Measurements from ENCODE around the gene B3GALT6. TPM values are rescaled to one million over a fixed set of nuclear protein-coding genes. Genes with fewer than 3 reads are reported as not detected.

B3GALT6 gene
- polyA plus RNA-seq, 3 donors: 22.3 to 27.1 (median 25.0) TPM

- no peak for DNase-seq
Measured at GRCh38 chr1:1275836-1276235, 43.8 kb downstream of the B3GALT6 start.

- no peak for DNase-seq
Measured at GRCh38 chr1:1278620-1279019, 46.6 kb downstream of the B3GALT6 start.

GRCh38 chr1:1279028-1279427, 47.0 kb downstream of the B3GALT6 start:
- no peak for DNase-seq

GRCh38 chr1:1280782-1281481, 48.9 kb downstream of the B3GALT6 start:
- no peak for DNase-seq

GRCh38 chr1:1281533-1282321, 49.7 kb downstream of the B3GALT6 start:
- DNase-seq: no peak

GRCh38 chr1:1282998-1283397, 51.0 kb downstream of the B3GALT6 start:
- DNase-seq: no peak

GRCh38 chr1:1283821-1284220, 51.8 kb downstream of the B3GALT6 start:
- peak; percentile 55 for DNase-seq

Other genes with a start within 250 kb of the B3GALT6 start
- gene HES4, start 232.1 kb upstream of the B3GALT6 start, polyA plus RNA-seq (ENCODE audit: insufficient read length in 3 of 3): 10 to 100 TPM; 33.1 to 47.9 (median 43.2) TPM
- gene ISG15, start 218.7 kb upstream of the B3GALT6 start, polyA plus RNA-seq (ENCODE audit: insufficient read length in 3 of 3): 10 to 100 TPM; 13.7 to 18.1 (median 16.5) TPM
- gene AGRN, start 212.1 kb upstream of the B3GALT6 start, polyA plus RNA-seq (ENCODE audit: insufficient read length in 3 of 3): 100 to 1,000 TPM; 281 to 299 (median 289) TPM
- gene RNF223, start 157.9 kb upstream of the B3GALT6 start, polyA plus RNA-seq (ENCODE audit: insufficient read length in 3 of 3): under 1 TPM; 0.56 to 0.88 (median 0.62) TPM
- 10 to 100 TPM; 16.3 to 19.9 (median 18.2) TPM for gene C1orf159, start 116.1 kb upstream of the B3GALT6 start, polyA plus RNA-seq (ENCODE audit: insufficient read length in 3 of 3)
- 1 to 10 TPM in 2 of 3 donors, under 1 TPM in 1; 0.94 to 1.1 (median 1.1) TPM for gene TTLL10, start 58.4 kb upstream of the B3GALT6 start, polyA plus RNA-seq (ENCODE audit: insufficient read length in 3 of 3)
- gene TNFRSF18, start 25.6 kb upstream of the B3GALT6 start, polyA plus RNA-seq (ENCODE audit: insufficient read length in 3 of 3): 1 to 10 TPM in 1 of 3 donors, under 1 TPM in 2; 0.75 to 1.2 (median 0.89) TPM
- 1 to 10 TPM; 1.5 to 2.7 (median 2.7) TPM for gene TNFRSF4, start 18.1 kb upstream of the B3GALT6 start, polyA plus RNA-seq (ENCODE audit: insufficient read length in 3 of 3)
- gene SDF4, start 236 bp upstream of the B3GALT6 start, polyA plus RNA-seq (ENCODE audit: insufficient read length in 3 of 3): 100 to 1,000 TPM; 134 to 147 (median 135) TPM
- 10 to 100 TPM; 13.8 to 18.4 (median 13.8) TPM for gene C1QTNF12, start 14.5 kb downstream of the B3GALT6 start, polyA plus RNA-seq (ENCODE audit: insufficient read length in 3 of 3)
- gene UBE2J2, start 41.6 kb downstream of the B3GALT6 start, polyA plus RNA-seq (ENCODE audit: insufficient read length in 3 of 3): 10 to 100 TPM; 51.7 to 58.8 (median 54.6) TPM
- gene SCNN1D, start 48.2 kb downstream of the B3GALT6 start, polyA plus RNA-seq (ENCODE audit: insufficient read length in 3 of 3): 1 to 10 TPM; 5.9 to 9.0 (median 7.6) TPM
- 10 to 100 TPM; 33.2 to 35.6 (median 33.5) TPM for gene ACAP3, start 75.7 kb downstream of the B3GALT6 start, polyA plus RNA-seq (ENCODE audit: insufficient read length in 3 of 3)
- 10 to 100 TPM in 2 of 3 donors, 1 to 10 TPM in 1; 8.8 to 11.7 (median 11.2) TPM for gene PUSL1, start 76.4 kb downstream of the B3GALT6 start, polyA plus RNA-seq (ENCODE audit: insufficient read length in 3 of 3)
- gene INTS11, start 92.4 kb downstream of the B3GALT6 start, polyA plus RNA-seq (ENCODE audit: insufficient read length in 3 of 3): 100 to 1,000 TPM; 110 to 159 (median 153) TPM
- 10 to 100 TPM; 15.2 to 21.4 (median 19.0) TPM for gene CPTP, start 92.6 kb downstream of the B3GALT6 start, polyA plus RNA-seq (ENCODE audit: insufficient read length in 3 of 3)
- under 1 TPM; 0.39 to 0.57 (median 0.49) TPM for gene TAS1R3, start 99.0 kb downstream of the B3GALT6 start, polyA plus RNA-seq (ENCODE audit: insufficient read length in 3 of 3)
- 10 to 100 TPM; 39.7 to 47.5 (median 45.8) TPM for gene DVL1, start 117.2 kb downstream of the B3GALT6 start, polyA plus RNA-seq (ENCODE audit: insufficient read length in 3 of 3)
- 100 to 1,000 TPM; 193 to 231 (median 215) TPM for gene MXRA8, start 126.3 kb downstream of the B3GALT6 start, polyA plus RNA-seq (ENCODE audit: insufficient read length in 3 of 3)
- gene AURKAIP1, start 143.0 kb downstream of the B3GALT6 start, polyA plus RNA-seq (ENCODE audit: insufficient read length in 3 of 3): 100 to 1,000 TPM in 1 of 3 donors, 10 to 100 TPM in 2; 78.1 to 110 (median 93.9) TPM
- 100 to 1,000 TPM; 218 to 373 (median 330) TPM for gene CCNL2, start 167.1 kb downstream of the B3GALT6 start, polyA plus RNA-seq (ENCODE audit: insufficient read length in 3 of 3)
- 100 to 1,000 TPM; 116 to 128 (median 120) TPM for gene MRPL20, start 175.1 kb downstream of the B3GALT6 start, polyA plus RNA-seq (ENCODE audit: insufficient read length in 3 of 3)
- gene ANKRD65, start 189.0 kb downstream of the B3GALT6 start, polyA plus RNA-seq (ENCODE audit: insufficient read length in 3 of 3): 10 to 100 TPM in 2 of 3 donors, 1 to 10 TPM in 1; 9.0 to 15.7 (median 12.0) TPM
- gene VWA1, start 203.5 kb downstream of the B3GALT6 start, polyA plus RNA-seq (ENCODE audit: insufficient read length in 3 of 3): 10 to 100 TPM; 61.7 to 76.0 (median 75.6) TPM
- 1 to 10 TPM; 2.8 to 5.1 (median 4.6) TPM for gene ATAD3C, start 217.5 kb downstream of the B3GALT6 start, polyA plus RNA-seq (ENCODE audit: insufficient read length in 3 of 3)
- gene ATAD3B, start 239.5 kb downstream of the B3GALT6 start, polyA plus RNA-seq (ENCODE audit: insufficient read length in 3 of 3): 10 to 100 TPM; 14.7 to 22.7 (median 19.2) TPM